WTC11 (cell line): ENCODE measurements around the gene HGS.

Experiments used
- ARID4B ChIP-seq: sonication (generic); formaldehyde crosslinking; IDR thresholded peaks from 2 replicates; pipeline ENCODE4 v1.8.0; 2023; ENCODE audit warnings: missing genetic modification reagents, mild to moderate bottlenecking, borderline replicate concordance
- ATF2 ChIP-seq: sonication (generic); formaldehyde crosslinking; IDR thresholded peaks from 2 replicates; pipeline ENCODE4 v1.8.1; 2022; ENCODE audit warnings: low read depth, missing genetic modification reagents, borderline replicate concordance
- CBFB ChIP-seq: sonication (generic); formaldehyde crosslinking; IDR thresholded peaks from 2 replicates; pipeline ENCODE4 v1.8.1; 2022; ENCODE audit warnings: mild to moderate bottlenecking, low read depth, missing genetic modification reagents
- CREB1 ChIP-seq: sonication (generic); formaldehyde crosslinking; IDR thresholded peaks from 2 replicates; pipeline ENCODE4 v1.8.0; 2023; ENCODE audit warnings: mild to moderate bottlenecking, missing genetic modification reagents
- CREM ChIP-seq: sonication (generic); formaldehyde crosslinking; IDR thresholded peaks from 2 replicates; pipeline ENCODE4 v1.8.1; 2022; ENCODE audit warnings: mild to moderate bottlenecking, missing genetic modification reagents, moderate library complexity
- CTCF ChIP-seq: fragments of 200-600 bp; IDR thresholded peaks from 2 replicates; pipeline ENCODE4 v1.8.0; 2022; ENCODE audit warnings: antibody characterized with exemption
- ESRRA ChIP-seq: sonication (generic); formaldehyde crosslinking; IDR thresholded peaks from 2 replicates; pipeline ENCODE4 v1.8.1; 2022; ENCODE audit warnings: mild to moderate bottlenecking, missing genetic modification reagents, borderline replicate concordance
- FOXK1 ChIP-seq: sonication (generic); formaldehyde crosslinking; IDR thresholded peaks from 2 replicates; pipeline ENCODE4 v1.8.0; 2022; ENCODE audit warnings: mild to moderate bottlenecking, moderate library complexity, missing genetic modification reagents
- IRF2 ChIP-seq: sonication (generic); formaldehyde crosslinking; IDR thresholded peaks from 2 replicates; pipeline ENCODE4 v1.8.0; 2022; ENCODE audit warnings: low read depth, missing genetic modification reagents, borderline replicate concordance
- JAZF1 ChIP-seq: fragments of 250-450 bp; sonication (Bioruptor Pico); IDR thresholded peaks from 2 replicates; pipeline ENCODE4 v1.9.0; 2021; ENCODE audit warnings: moderate library complexity, mild to moderate bottlenecking, inconsistent platforms
- MAX ChIP-seq: sonication (generic); formaldehyde crosslinking; IDR thresholded peaks from 2 replicates; pipeline ENCODE4 v1.8.0; 2022; ENCODE audit warnings: mild to moderate bottlenecking, missing genetic modification reagents
- NR2C2 ChIP-seq: sonication (generic); formaldehyde crosslinking; IDR thresholded peaks from 2 replicates; pipeline ENCODE4 v1.8.0; 2022; ENCODE audit warnings: mild to moderate bottlenecking, missing genetic modification reagents
- SMAD4 ChIP-seq: sonication (generic); formaldehyde crosslinking; IDR thresholded peaks from 2 replicates; pipeline ENCODE4 v1.8.0; 2022; ENCODE audit warnings: mild to moderate bottlenecking, missing genetic modification reagents
- ZNF281 ChIP-seq: sonication (generic); formaldehyde crosslinking; IDR thresholded peaks from 2 replicates; pipeline ENCODE4 v1.8.0; 2023; ENCODE audit warnings: mild to moderate bottlenecking, missing genetic modification reagents

GRCh38 chr17:81687770-81688541, 4.1 kb downstream of the HGS start:
- TF ChIP-seq CTCF (no peak), ZNF281 (CRISPR knock-in tag) (no peak), CREM (CRISPR knock-in tag) (no peak), CBFB (CRISPR knock-in tag) (no peak), CREB1 (CRISPR knock-in tag) (no peak), FOXK1 (CRISPR knock-in tag) (no peak), MAX (CRISPR knock-in tag) (no peak), NR2C2 (CRISPR knock-in tag) (no peak), ATF2 (CRISPR knock-in tag) (no peak), ESRRA (CRISPR knock-in tag) (no peak), SMAD4 (CRISPR knock-in tag) (no peak), ARID4B (CRISPR knock-in tag) (no peak), JAZF1 (CRISPR knock-in tag) (no peak), IRF2 (CRISPR knock-in tag) (no peak)
